GM18858 (cell line): ENCODE results near the gene PLEKHG4B.
"Not testable (repeated sequence)": the region's sequence is repeated elsewhere in the genome, so short reads cannot be mapped to it uniquely, and the experiment has no call there.

Source experiments
- ATAC-seq: cut with Tn5 transposase; IDR thresholded peaks from one replicate; pipeline ENCODE4 v1.9.1; 2021; ENCODE audit not compliant: unreplicated experiment

PLEKHG4B gene

GRCh38 chr5:154826-155225 lies 62.9 kb downstream of the PLEKHG4B start:
- ATAC-seq = no peak

DNA sequence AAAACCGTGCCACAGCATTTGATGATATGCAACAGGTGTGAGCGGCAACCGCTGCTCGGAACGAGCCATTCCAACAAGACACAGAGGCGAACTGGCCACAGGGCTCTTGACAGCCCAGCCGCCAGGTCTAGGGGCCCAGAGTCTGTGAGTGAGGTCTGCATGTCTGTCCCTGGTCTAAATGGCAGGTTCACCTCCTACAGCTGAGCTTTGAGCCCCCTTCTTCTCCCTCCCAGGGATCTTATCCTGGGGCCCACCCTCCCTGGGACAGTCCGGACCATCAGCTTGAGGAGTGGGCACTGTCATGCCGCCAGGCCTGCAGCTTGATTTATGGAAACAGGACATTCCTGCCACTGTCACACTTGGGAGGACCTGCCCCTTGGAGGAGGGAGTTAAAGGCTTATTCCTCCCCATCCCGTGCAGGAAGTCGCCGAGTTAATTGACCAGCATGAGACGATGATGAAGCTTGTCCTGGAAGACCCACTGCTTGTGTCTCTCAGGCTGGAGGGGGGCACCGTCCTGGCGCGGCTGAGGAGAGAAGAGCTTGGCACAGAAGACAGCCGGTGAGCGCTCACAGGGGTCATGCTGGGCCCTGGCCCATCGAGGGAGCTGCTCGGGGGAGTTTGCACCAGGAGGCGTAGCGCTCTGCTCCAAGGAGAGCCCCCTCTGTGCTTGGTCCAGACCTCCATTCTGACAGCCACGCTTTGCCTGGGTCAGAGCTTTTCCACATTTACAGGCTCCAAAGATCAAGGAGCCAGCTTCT lies 63.9 kb downstream of the PLEKHG4B start:
- no peak for ATAC-seq

GRCh38 chr5:156411-157072 lies 64.6 kb downstream of the PLEKHG4B start:
- ATAC-seq = no peak

DNA sequence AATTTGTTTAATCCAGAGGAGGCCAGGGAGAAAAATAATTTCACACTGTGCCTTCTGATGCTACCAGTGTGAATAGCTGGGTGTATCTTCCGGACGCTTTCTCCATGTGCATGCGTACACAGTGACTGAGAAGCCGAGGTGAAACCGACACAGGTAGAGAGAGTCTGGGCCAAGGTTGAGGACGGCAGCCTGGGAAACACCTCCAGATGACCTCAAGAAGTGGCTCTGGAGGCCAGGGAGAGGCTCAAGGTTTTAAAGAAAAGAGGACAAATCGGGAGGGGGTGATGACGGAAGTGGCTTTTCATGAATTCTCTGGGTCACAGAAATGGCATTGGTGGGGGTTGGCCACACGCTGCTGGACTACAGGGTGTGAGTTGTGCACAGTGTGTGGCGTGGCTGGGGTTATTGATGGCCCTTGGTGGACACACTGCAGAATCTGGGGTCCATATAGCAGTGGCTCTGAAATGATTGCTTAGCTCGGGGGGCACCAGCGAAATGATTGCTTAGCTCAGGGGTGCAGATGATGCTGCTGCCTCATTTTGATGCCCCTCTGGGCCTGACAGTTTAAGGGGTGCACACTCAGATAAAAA lies 65.3 kb downstream of the PLEKHG4B start:
- ATAC-seq = no peak

GRCh38 chr5:157801-158200 lies 65.8 kb downstream of the PLEKHG4B start:
- no peak for ATAC-seq

DNA sequence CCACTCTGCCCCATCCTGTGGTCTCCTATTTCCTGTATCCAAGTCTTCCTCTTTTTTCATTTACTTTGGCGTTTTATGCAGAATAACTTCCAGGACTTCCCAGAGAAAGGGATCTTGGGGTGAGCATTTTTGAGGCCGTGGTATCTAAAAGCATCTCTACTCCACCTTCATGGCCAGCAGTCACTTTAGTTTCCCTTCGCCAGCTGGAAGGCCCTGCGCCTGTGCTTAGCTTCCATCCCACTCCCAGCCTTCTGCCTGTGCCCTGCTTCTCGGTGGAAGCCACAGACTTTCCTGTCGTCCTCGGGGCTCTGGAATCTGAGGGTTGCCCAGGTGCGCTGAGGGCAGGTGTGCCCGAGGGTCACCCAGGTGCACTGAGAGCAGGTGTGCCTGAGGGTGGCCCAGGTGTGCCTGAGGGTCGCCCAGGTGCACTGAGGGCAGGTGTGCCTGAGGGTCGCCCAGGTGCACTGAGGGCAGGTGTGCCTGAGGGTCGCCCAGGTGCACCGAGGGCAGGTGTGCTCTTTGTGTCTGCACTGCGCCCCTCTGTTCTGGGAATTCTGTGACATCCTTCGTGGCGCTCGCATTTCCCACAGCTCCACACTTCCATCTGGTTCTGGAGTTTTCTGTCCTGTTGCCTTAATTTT lies 67.0 kb downstream of the PLEKHG4B start:
- ATAC-seq = no peak

DNA sequence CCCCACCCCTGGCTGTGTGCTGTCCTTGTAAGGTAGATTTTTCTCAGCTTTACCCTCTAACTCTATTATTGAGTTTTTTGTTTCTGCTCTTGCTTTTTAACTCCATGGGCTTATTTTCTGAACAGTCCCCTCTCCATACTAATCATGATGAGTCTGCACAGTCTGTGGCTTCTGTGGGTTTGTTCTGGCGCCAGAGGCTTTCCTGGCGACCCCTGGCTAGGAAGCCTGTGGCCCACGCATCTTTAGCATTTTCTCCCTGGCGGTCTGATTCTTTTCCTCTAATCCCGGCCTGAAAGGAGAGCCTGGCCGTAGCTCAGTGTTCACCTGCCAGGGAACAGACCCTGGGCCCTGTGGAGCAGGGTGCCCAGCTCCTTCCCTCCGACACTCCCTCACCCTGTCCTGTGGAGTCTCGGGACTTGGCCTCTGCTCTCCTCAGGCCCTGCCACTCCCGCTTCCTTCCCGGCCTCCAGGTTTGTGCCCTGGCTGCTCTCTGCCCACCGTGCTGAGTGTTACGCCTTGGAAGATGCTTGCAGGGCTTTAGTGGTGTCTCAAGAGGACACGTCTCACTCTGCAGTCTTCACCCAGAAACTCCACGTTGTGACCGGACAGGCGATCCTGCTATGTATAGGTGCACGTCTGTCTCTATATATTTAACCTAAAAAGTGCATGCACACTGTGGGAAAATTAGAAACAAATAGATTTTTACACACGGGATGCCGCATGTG lies 67.6 kb downstream of the PLEKHG4B start:
- ATAC-seq = no peak

DNA sequence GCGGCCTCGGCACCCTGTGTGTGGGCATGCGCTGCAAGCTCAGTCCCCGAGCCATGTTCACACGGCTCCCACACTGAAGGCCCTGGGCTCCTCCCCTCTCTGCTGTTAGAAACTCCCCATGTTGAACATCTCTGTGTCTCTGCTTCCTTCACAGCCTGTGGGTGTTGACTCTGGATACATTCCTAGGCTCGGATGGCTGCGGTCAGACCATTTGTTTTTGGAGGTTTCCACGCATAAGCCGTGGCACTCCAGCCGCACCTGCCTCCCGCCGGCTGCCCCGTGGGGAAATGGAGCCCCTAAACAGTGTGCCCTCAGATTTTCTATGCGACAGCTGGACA lies 68.2 kb downstream of the PLEKHG4B start:
- ATAC-seq = no peak

- ATAC-seq = no peak
Observed at GRCh38 chr5:160921-161802, 69.2 kb downstream of the PLEKHG4B start.

DNA sequence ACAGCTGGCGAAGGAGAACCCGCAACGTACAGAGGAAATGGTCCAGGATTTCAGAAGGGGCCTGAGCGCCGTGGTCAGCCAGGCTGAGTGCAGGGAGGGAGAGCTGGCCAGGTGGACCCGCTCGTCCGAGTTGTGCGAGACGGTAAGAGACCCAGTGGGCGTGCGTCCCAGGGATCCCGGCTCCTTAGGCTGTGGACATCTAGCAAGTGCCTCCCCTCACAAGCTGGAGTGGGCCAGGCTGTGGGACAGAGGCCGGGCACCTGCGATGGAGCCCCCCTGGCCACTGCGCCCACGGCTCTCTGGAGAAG lies 69.8 kb downstream of the PLEKHG4B start:
- no peak for ATAC-seq

- no peak for ATAC-seq
Observed at GRCh38 chr5:162190-162564, 70.2 kb downstream of the PLEKHG4B start.

DNA sequence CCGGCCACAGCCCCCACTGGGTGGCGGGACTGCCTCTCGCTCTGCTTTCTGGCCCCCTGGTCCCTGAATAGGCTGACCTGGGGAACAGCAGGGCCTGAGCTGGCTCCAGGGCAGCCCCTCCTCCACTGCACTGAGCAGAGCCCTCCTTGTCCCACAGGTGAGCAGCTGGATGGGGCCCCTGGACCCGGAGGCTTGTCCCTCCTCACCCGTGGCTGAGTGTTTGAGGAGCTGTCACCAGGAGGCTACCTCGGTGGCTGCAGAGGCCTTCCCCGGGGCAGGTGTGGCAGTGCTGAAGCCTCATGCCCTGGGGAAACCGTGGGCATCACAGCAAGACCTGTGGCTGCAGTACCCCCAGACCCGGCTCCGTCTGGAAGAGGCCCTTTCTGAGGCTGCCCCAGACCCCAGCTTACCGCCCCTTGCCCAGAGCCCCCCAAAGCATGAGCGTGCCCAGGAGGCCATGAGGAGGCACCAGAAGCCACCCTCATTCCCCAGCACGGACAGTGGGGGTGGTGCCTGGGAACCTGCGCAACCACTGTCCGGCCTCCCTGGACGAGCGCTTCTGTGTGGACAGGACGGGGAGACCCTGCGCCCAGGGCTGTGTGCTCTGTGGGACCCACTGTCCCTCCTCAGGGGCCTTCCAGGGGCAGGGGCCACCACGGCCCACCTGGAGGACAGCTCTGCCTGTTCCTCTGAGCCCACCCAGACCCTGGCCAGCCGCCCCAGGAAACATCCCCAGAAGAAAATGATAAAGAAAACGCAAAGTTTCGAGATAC lies 70.8 kb downstream of the PLEKHG4B start:
- no peak for ATAC-seq

GRCh38 chr5:163338-163620 lies 71.3 kb downstream of the PLEKHG4B start:
- no peak for ATAC-seq

DNA sequence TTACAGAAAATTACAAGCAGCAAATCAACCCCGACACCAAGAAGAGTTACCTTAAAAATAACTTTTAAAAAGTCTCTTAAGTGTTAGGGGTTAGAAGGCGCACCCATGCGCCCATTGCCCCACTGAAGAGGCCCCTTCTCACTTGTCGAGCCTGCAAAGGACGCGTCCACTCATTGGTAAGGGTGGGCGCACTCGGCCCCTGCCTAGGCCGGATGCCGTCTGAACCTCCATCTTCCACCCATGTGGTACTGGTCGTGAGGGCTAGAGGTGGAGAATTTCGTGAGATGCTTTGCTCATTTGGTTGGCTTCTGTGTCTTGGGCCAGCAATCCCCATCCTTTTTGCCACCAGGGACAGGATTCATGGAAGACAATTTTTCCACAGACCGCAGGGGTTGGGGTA lies 71.9 kb downstream of the PLEKHG4B start:
- no peak for ATAC-seq

DNA sequence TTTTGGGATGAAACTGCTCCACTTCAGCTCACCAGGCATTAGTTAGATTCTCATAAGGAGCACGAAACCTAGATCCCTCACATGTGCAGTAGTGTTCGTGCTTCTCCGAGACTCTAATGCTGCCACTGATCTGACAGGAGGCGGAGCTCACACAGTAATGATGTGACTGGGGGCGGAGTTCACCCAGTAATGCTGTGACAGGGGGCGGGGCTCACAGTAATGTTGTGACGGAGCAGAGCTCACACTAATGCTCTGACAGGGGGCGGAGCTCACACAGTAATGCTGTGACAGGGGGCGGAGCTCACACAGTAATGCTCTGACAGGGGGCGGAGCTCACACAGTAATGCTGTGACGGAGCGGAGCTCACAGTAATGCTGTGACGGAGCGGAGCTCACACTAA lies 72.3 kb downstream of the PLEKHG4B start:
- ATAC-seq = no peak

GRCh38 chr5:164783-165182 lies 72.8 kb downstream of the PLEKHG4B start:
- ATAC-seq = not testable (repeated sequence)

GRCh38 chr5:166441-167372 lies 74.7 kb downstream of the PLEKHG4B start:
- no peak for ATAC-seq

GRCh38 chr5:167511-167910 lies 75.5 kb downstream of the PLEKHG4B start:
- no peak for ATAC-seq
